OCI-LY3 (cell line): Measurements from ENCODE around the gene SLC25A24.
"Not testable (repeated sequence)": the region's sequence is repeated elsewhere in the genome, so short reads cannot be mapped to it uniquely, and the experiment has no call there.

ENCODE experiments used
- H2AFZ ChIP-seq: fragments of 200-600, 300-600 bp; shearing (Covaris generic); 2 replicates; pipeline ENCODE4 v1.6.0; 2014; ENCODE audit warnings: antibody characterized with exemption, low read depth, low read length
- H3K27ac ChIP-seq: fragments of 200-600, 300-600 bp; sonication (generic); 2 replicates; pipeline ENCODE4 v1.5.1; 2014; ENCODE audit warnings: mild to moderate bottlenecking, low read length, moderate library complexity, mixed read lengths
- H3K27me3 ChIP-seq: fragments of 200-600, 300-600 bp; sonication (generic); 2 replicates; pipeline ENCODE4 v1.6.1; 2014; ENCODE audit warnings: low read depth, low read length, mixed read lengths
- H3K36me3 ChIP-seq: fragments of 200-600, 300-600 bp; sonication (generic); replicated peaks from 2 replicates; pipeline ENCODE3; 2014; ENCODE audit warnings: low read depth, low read length, mixed read lengths
- H3K4me1 ChIP-seq: fragments of 300-600, 200-600 bp; sonication (generic); 2 replicates; pipeline ENCODE4 v1.6.1; 2014; ENCODE audit warnings: low read length, mixed read lengths
- H3K4me2 ChIP-seq: fragments of 200-600, 300-600 bp; sonication (generic); 2 replicates; pipeline ENCODE4 v1.6.1; 2014; ENCODE audit warnings: low read length, mixed read lengths
- H3K4me3 ChIP-seq: fragments of 300-600, 200-600 bp; sonication (generic); 2 replicates; pipeline ENCODE4 v1.5.1; 2014; ENCODE audit warnings: antibody characterized with exemption, mild to moderate bottlenecking, low read length, moderate library complexity
- H3K79me2 ChIP-seq: fragments of 300-600, 200-600 bp; shearing (Covaris generic); 2 replicates; pipeline ENCODE4 v1.6.1; 2014; ENCODE audit warnings: mild to moderate bottlenecking, low read length, mixed read lengths
- H3K9ac ChIP-seq: fragments of 300-600, 200-600 bp; shearing (Covaris generic); 2 replicates; pipeline ENCODE4 v1.6.0; 2014; ENCODE audit warnings: mild to moderate bottlenecking, low read length, moderate library complexity
- H3K9me3 ChIP-seq: fragments of 200-600, 300-600 bp; shearing (Covaris generic); 2 replicates; pipeline ENCODE4 v1.6.1; 2014; ENCODE audit warnings: low read length, mixed read lengths; ENCODE audit not compliant: insufficient read depth
- H4K20me1 ChIP-seq: fragments of 200-600, 300-600 bp; sonication (generic); 2 replicates; pipeline ENCODE4 v1.6.1; 2016; ENCODE audit warnings: low read length, mixed read lengths; ENCODE audit not compliant: insufficient read depth
- EZH2phosphoT487 ChIP-seq: fragments of 200-600 bp; shearing (Covaris generic); IDR thresholded peaks from 2 replicates; pipeline ENCODE4 v1.6.1; 2018; ENCODE audit warnings: antibody characterized with exemption, mixed run types, low read depth
- TF ChIP-seq, protein P1 (sequence below): fragments of 200-600, 300-600 bp; sonication (generic); IDR thresholded peaks from 2 replicates; pipeline ENCODE4 v1.5.1; 2014; ENCODE audit warnings: antibody characterized with exemption, low read length, low read depth

The SLC25A24 gene

DNA sequence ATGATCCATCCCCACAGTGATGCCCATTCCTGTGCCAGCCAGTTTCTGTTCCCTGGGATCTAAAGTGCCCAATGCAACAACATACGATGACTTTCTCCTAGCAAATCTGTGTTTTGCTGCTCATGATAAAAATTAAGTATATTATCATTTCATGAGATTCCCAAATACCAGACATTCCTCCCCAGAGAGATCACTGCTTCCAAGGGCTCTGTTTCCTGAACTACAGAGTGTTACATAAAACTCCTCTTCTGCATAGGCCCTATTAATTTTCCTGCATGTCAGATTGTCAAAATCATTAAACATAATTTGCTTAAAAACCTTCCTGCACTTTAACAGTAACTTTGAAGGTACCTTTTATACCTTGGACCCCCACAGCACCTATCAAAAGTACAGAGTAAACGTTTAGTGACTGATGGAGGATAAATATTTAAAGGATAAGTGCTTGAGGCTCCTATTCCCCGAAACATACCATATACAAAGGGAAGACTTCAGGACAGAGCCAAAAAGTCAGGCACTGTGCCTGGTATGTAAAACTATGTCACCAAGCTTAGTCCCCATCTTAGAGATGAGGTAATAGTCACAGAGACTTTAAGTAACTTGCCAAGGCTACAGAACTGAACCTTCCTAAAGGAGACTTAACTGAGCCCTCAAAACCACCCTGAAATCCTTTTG lies 50.2 kb downstream of the SLC25A24 start:
- TF ChIP-seq, protein P1, sequence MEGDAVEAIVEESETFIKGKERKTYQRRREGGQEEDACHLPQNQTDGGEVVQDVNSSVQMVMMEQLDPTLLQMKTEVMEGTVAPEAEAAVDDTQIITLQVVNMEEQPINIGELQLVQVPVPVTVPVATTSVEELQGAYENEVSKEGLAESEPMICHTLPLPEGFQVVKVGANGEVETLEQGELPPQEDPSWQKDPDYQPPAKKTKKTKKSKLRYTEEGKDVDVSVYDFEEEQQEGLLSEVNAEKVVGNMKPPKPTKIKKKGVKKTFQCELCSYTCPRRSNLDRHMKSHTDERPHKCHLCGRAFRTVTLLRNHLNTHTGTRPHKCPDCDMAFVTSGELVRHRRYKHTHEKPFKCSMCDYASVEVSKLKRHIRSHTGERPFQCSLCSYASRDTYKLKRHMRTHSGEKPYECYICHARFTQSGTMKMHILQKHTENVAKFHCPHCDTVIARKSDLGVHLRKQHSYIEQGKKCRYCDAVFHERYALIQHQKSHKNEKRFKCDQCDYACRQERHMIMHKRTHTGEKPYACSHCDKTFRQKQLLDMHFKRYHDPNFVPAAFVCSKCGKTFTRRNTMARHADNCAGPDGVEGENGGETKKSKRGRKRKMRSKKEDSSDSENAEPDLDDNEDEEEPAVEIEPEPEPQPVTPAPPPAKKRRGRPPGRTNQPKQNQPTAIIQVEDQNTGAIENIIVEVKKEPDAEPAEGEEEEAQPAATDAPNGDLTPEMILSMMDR: no peak
- no peak for TF ChIP-seq EZH2phosphoT487
- H3K36me3 ChIP-seq: no peaks in the 10 kb centered on the region
- H3K27me3 ChIP-seq: no peaks in the 10 kb centered on the region
- H3K9ac ChIP-seq: no peak overlapping the region
- H3K4me1 ChIP-seq: peaks cover 8% of the 10 kb centered on the region
- H3K27ac ChIP-seq: no peak overlapping the region
- H4K20me1 ChIP-seq: no peaks in the 10 kb centered on the region
- H3K4me3 ChIP-seq: no peak overlapping the region
- H3K4me2 ChIP-seq: no peak overlapping the region
- no peaks in the 10 kb centered on the region for H3K79me2 ChIP-seq
- H2AFZ ChIP-seq: no peak overlapping the region
- no peaks in the 10 kb centered on the region for H3K9me3 ChIP-seq

DNA sequence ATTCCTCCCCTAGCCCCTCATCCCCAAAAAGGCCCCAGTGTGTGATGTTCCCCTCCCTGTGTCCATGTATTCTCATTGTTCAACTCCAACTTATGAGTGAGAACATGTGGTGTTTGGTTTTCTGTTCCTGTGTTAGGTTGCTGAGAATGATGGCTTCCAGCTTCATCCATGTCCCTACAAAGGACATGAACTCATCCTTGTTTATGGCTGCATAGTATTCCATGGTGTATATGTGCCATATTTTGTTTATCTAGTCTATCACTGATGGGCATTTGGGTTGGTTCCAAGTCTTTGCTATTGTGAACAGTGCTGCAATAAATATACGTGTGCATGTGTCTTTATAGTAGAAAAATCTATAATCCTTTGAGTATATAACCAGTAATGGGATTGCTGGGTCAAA lies 55.6 kb downstream of the SLC25A24 start:
- H3K4me2 ChIP-seq, H3K9ac ChIP-seq, H3K27ac ChIP-seq, H3K4me3 ChIP-seq, H3K9me3 ChIP-seq, H4K20me1 ChIP-seq, H3K79me2 ChIP-seq, H3K27me3 ChIP-seq, H3K36me3 ChIP-seq, H2AFZ ChIP-seq: not testable (repeated sequence)
- H3K4me1 ChIP-seq: peaks cover 15% of the 10 kb centered on the region

DNA sequence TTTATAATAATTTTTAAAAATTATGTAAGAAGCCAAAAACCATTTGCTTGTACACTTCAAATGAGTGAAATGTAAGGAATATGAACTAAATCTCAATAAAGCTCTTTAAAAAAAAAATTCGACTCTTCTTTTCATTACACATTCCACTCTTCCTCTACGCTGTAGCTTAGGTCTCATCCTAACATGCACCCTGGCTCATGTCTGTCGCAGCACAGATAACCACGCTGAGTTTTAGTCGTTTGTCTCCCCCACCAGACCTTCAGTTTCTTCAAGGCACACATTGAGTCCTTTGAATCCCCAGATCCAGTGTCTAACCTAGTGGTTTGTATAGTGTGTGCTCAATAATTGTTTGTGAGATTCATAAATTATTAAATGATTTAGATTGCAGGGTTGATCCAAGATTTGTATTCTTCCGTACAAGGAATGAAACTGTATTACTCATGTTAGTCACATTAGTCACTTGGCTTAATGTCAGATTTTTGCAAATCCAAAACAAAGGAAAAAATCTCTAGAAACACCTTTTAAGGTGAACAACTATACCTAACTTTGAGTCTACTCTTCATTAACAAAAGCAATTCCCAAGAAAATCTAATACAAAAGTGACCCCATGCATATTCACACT lies 57.3 kb downstream of the SLC25A24 start:
- Histone ChIP-seq H3K4me1 (peaks cover 15% of the 10 kb centered on the region), H3K27ac (no peak overlapping the region), H3K9ac (no peak overlapping the region), H2AFZ (no peak overlapping the region), H3K27me3 (no peaks in the 10 kb centered on the region), H3K4me2 (no peak overlapping the region), H3K36me3 (no peaks in the 10 kb centered on the region), H3K9me3 (no peaks in the 10 kb centered on the region), H3K79me2 (no peaks in the 10 kb centered on the region), H4K20me1 (no peaks in the 10 kb centered on the region), H3K4me3 (no peak overlapping the region)
- TF ChIP-seq, protein P1: no peak
- no peak for TF ChIP-seq EZH2phosphoT487

DNA sequence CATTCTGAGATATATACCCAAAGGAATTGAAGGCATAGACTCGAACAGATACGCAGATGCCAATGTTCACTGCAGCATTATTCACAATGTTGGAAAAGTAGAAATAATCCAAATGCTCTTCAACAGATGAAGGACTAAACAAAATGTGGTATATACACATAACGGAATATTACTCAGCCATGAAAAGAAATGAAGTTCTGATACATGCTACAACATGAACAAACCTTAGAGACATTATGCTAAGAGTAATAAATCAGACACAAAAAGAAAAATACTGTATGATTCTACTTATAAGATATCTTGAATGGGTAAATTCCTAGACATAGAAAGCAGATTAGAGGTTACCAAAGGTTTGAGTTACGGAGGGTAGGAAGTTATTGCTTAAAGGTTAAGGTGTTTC lies 57.9 kb downstream of the SLC25A24 start:
- Histone ChIP-seq H3K4me2 (no peak overlapping the region), H3K79me2 (no peaks in the 10 kb centered on the region), H4K20me1 (no peaks in the 10 kb centered on the region), H3K27me3 (no peaks in the 10 kb centered on the region), H3K4me3 (no peak overlapping the region), H2AFZ (no peak overlapping the region), H3K27ac (no peak overlapping the region), H3K4me1 (peaks cover 15% of the 10 kb centered on the region), H3K9ac (no peak overlapping the region), H3K36me3 (no peaks in the 10 kb centered on the region), H3K9me3 (no peaks in the 10 kb centered on the region)
- TF ChIP-seq, protein P1: no peak
- no peak for TF ChIP-seq EZH2phosphoT487
